NCI-H524 (cell line): Measurements from ENCODE around the gene DSCAML1.
A peak's percentile ranks its signal among the peaks of the same experiment; 100 is the strongest.

Experiments
- DNase-seq, 2 experiments: peaks; one replicate each; lab custom pipeline; 2025; lab: John Stamatoyannopoulos, UW

DSCAML1 gene

GRCh38 chr11:117830674-117831351, 33.8 kb upstream of the DSCAML1 start:
- DNase-seq = no peak

GRCh38 chr11:117830072-117830471, 33.1 kb upstream of the DSCAML1 start:
- DNase-seq = no peak

GRCh38 chr11:117829369-117829725, 32.3 kb upstream of the DSCAML1 start:
- DNase-seq = no peak

- DNase-seq = no peak
These were observed 31.8 kb upstream of the DSCAML1 start for GRCh38 chr11:117828611-117829368.

GRCh38 chr11:117827521-117828511, 30.8 kb upstream of the DSCAML1 start:
- no peak for DNase-seq

- DNase-seq = no peak
These were observed 29.8 kb upstream of the DSCAML1 start for GRCh38 chr11:117826832-117827231.

- DNase-seq = no peak
These were observed 29.2 kb upstream of the DSCAML1 start for GRCh38 chr11:117826190-117826570.

- no peak for DNase-seq
These were observed 28.6 kb upstream of the DSCAML1 start for GRCh38 chr11:117825538-117826189.

GRCh38 chr11:117824571-117825537, 27.8 kb upstream of the DSCAML1 start, which contains the start of gene FXYD2:
Gene FXYD2 (minus strand): TSS chr11:117824744. CDS start chr11:117824678, 66 bp downstream.
- peak in 1 of 2 experiments; percentile 10 for DNase-seq

GRCh38 chr11:117823946-117824420, 27.0 kb upstream of the DSCAML1 start:
- peak; percentile 40 to 75 for DNase-seq

GRCh38 chr11:117823294-117823945, 26.4 kb upstream of the DSCAML1 start:
- DNase-seq = no peak

DNA sequence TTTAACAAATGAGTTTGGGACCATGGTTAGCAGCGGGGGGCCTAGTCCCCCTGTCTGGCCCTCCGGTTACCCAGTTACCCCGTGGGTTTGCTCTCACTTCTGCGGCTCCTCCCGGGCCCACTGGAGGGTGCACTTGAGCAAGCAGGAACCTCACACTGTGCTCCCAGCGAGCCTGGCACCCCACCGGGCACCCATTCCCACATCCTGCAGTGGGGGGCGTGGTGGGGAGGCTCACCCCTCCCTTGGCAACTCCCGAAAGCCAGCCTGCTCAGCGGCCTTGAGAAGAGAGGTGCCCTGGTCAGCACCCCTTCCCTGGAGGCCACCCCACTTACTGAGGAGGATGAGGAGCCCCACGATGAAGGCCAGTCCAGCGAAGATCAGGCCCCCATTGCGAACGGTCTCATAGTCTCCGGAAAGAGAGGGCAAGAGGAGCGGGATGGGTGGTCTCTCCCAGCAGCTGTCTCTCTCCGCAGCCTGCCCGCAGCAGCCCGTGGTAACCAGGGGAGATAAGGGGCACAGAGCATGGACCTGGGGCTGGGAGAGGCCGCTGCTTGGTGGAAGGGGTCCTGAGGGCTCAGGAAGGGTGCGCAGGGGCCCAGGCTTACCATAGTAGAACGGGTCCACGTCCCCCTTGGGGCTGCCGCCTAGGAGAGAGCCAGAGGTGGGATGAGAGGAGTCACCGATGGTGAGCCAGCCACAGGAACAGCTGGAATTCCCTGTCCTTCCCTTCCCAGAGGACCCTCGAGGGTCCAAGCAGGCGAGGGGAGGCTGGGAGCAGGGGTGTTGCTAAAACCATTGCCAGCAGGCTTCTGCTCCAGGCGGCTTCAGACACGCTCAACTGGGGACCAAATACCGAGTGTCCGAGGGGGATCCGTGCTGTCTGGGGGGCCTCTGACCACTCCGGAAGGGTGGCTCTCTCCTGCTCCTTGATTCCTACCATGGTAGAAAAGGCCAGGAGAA, 25.3 kb upstream of the DSCAML1 start:
- peak in 1 of 2 experiments; percentile 39 for DNase-seq

- no peak for DNase-seq
These were observed 24.4 kb upstream of the DSCAML1 start for GRCh38 chr11:117821431-117821830.

GRCh38 chr11:117820516-117820915, 23.5 kb upstream of the DSCAML1 start:
- DNase-seq = no peak

DNA sequence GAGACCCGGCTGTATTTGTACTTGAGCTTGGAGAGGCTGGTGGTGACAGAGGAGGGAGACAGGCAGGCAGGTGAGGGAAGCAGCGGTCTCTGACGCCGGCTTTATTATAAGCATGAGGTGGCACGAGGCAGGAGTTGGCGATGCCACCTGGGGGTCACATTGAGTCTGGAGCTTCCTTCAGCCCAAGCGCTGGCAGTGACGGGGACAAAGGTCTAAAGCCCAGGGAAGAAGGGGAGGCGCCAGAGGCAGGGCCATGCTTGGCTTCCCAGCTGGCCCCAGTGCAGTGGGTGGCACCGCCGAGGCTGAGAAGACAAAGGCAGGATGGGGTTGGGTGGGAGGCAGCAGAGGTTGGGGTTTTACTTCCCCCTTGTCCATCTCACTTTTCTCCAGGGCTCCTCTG, 23.1 kb upstream of the DSCAML1 start:
- DNase-seq = no peak

GRCh38 chr11:117819096-117820040, 22.4 kb upstream of the DSCAML1 start:
- DNase-seq = peak; percentile 62 to 78

DNA sequence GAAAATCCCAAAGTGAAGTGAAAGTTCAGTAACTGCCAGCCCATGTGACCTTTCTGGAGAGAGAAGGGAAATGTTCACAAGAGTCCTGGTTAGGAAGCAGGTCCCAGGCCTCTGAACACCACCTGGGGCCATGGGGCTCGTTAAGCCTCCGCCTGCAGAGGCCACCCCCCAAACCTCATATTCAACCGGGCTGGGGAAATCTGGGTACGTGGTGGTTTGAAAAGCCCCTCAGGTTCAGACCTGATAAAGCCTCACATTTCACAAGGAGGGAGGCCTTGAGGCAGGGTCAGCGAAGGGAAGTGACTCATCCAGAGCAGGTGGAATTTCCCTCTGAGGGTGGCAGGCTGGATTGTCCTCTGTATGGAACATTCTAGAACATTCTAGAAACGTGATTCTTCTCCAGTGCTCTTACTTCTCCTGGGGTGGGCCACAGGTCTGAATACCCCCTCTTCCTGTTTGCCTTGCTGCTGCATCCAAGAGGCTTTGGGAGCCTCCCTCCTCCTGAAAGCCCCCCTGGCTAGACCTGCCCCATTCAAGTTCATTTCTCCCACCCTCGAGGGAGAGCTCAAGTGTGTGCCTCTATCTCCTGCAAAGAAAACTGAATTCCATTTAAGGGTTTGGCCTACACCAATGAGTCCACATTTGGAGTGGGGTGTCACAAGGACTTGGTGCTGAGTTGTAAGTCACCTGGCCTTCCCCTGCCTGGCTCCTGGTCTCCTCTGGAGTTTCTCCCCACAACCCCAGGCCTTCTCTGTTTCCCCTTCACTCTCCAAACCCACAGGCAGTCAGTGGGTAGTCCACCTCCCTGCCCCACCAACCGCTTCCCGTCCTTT, 21.2 kb upstream of the DSCAML1 start:
- no peak for DNase-seq
